Sigmoid colon (tissue), 7 donors: ENCODE measurements around the gene TRIL. TPM values are rescaled to one million over a fixed set of nuclear protein-coding genes. Genes with fewer than 3 reads are reported as not detected.

ENCODE experiments used
- DNase-seq: peaks from one replicate; pipeline ENCODE4 v3.0.0-alpha.2; 2019
- H3K27ac ChIP-seq, 4 donors: fragments of 200-600 bp; sonication (generic); one replicate each; pipeline ENCODE4 v1.5.1; 2016 to 2019; ENCODE audit warnings: mild to moderate bottlenecking in 1 of 4
- H3K27me3 ChIP-seq, 3 donors: fragments of 200-600 bp; sonication (generic); one replicate each; pipeline ENCODE4 v1.5.1; 2019; ENCODE audit warnings: mild to moderate bottlenecking in 1 of 3
- H3K36me3 ChIP-seq, 4 donors: fragments of 200-600 bp; sonication (generic); one replicate each; pipeline ENCODE4 v1.5.1; 2016 to 2019
- H3K4me1 ChIP-seq, 4 donors: fragments of 200-600 bp; sonication (generic); one replicate each; pipeline ENCODE4 v1.5.1; 2017 to 2019
- H3K4me3 ChIP-seq, 4 donors: fragments of 200-600 bp; sonication (generic); one replicate each; pipeline ENCODE4 v1.5.1; 2017 to 2019; ENCODE audit warnings: mild to moderate bottlenecking in 2 of 4, moderate library complexity in 1 of 4
- H3K9me3 ChIP-seq, 4 donors: fragments of 200-600 bp in 3 of 4; sonication (generic) in 3 of 4; one replicate each; pipeline versions ENCODE4 v1.5.1 to v1.6.1; 2013 to 2019
- EP300 ChIP-seq, 4 donors: sonication (generic); formaldehyde crosslinking; IDR thresholded peaks; one replicate each; pipeline ENCODE4 v1.6.1; 2017; ENCODE audit warnings: antibody characterized with exemption in 4 of 4
- POLR2A ChIP-seq, 2 donors: fragments of 450-650 bp; IDR thresholded peaks; one replicate each; pipeline ENCODE4 v1.6.1; 2016; ENCODE audit warnings: antibody characterized with exemption in 2 of 2, mild to moderate bottlenecking in 2 of 2, moderate library complexity in 2 of 2
- POLR2AphosphoS5 ChIP-seq, 4 donors: sonication (generic); formaldehyde crosslinking; IDR thresholded peaks; one replicate each; pipeline ENCODE4 v1.6.1; 2017; ENCODE audit warnings: antibody characterized with exemption in 4 of 4
- WGBS, 2 donors: extraction: QIAGEN DNeasy Blood & Tissue Kit; methylation state at CpG; one replicate each; pipeline ENCODE4 v1.1.7; 2013; 5-methylcytosine and 5-hydroxymethylcytosine counted together
- intact Hi-C: fragments of 100-400 bp; cut with DNase I; formaldehyde crosslinking; loops from one replicate; pipeline ENCODE4 v1.15.1; 2023
- polyA plus RNA-seq, 3 donors: library from polyadenylated mRNA; stranded (reverse); fragments of 200-250 nt; gene quantifications; one replicate each; pipeline ENCODE4 v1.2.3, GENCODE V29; 2013
- total RNA-seq, 4 donors: library from RNA; depleted of rRNA; stranded (reverse); fragments of >200 nt; gene quantifications; one replicate each; pipeline ENCODE4 v1.1.0, GENCODE V29; 2016
- TF ChIP-seq, protein P1 (sequence below), 4 experiments: fragments of 450-650 bp in 3 of 4; fragments of 200-600 bp in 1 of 4; IDR thresholded peaks; one replicate each; pipeline ENCODE4 v1.5.1; 2016 to 2019; ENCODE audit warnings: antibody characterized with exemption in 4 of 4, mild to moderate bottlenecking in 3 of 4, moderate library complexity in 2 of 4
- donor health status: healthy with polysubstance abuse.
- donor health status: Bipolar disorder and iron deficiency.
- donor health status: healthy.

TRIL gene
- total and polyA plus RNA-seq, 7 donors, result 0.66 to 7.5 (median 2.0) TPM; not detected in 2

DNA sequence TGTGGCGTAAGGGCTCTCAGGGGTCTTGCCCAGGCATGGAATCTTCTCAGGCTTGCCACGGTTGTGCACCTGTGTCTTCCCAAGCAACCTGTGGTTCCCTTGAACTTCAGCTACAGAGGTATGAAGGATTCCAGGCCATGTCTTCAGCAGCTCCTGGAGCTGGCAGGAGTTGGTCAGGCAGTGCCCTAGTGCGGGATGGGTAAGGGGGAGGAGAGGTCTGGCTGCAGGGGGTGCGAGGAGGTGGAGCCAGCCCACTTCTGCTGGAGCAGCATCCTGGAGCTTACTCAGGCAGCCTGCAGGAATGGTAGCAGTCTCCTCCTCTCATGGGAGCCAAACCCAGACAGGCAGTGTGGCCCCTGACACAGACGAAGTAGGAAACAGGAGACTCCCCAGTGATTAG lies 3.8 kb upstream of the TRIL start:
- H3K9me3 ChIP-seq, result no peaks in the 10 kb centered on the region
- H3K36me3 ChIP-seq, result no peaks in the 10 kb centered on the region
- intact Hi-C loops, result no loop called here
- no peak for TF ChIP-seq POLR2A (IDR thresholded peaks at IDR 0.05)
- no peak overlapping the region for H3K4me3 ChIP-seq
- peaks cover 0 to 9% (median 2%) of the 10 kb centered on the region in 3 donors for H3K27me3 ChIP-seq
- H3K4me1 ChIP-seq, result peaks cover 0 to 20% (median 16%) of the 10 kb centered on the region in 4 donors
- WGBS, 2 donors, result 87 to 94% methylated on average over 5 of the region's 5 CpGs
- H3K27ac ChIP-seq, result no peak overlapping the region
- no peak for DNase-seq

DNA sequence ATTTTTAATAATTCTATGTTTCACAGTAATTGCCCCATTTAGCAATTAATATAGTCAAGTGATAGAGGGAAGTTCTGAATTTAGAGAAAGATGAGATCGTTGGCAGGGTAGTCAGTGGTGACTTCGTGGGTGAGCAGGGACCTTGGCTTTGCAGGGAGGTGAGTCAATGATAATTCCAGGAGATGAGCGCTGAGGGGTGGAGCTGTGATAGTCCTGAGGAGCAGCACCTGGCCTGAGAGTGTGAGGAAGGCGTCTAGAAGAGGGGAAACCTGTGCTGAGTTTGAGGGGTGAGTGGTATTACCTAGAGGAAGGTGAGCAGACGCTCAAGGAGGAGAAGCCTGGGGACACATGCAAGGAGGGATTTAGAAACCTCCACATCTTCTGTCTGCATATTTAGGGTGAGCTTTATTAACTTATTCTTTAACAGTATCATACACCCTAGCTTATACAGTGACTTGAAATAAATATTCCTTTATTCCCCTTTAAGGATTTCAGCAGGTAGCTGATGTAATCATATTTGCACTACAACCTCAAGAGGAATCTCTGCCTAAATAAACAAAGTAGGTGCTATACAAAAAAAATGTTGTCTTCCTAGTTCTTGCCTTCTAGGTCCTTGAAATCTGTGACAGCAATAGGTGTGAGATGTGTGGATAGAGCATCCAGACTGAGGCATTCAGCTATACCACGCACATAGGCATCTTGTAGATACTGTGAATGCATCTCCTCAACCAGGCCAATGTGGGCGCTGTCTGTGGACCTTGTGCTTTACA lies 2.1 kb upstream of the TRIL start:
- DNase-seq, result no peak
- intact Hi-C loops, result no loop called here
- no peaks in the 10 kb centered on the region for H3K36me3 ChIP-seq
- H3K27ac ChIP-seq, result no peak overlapping the region
- 78 to 89% methylated on average over 7 of the region's 7 CpGs for WGBS, 2 donors
- H3K9me3 ChIP-seq, result no peaks in the 10 kb centered on the region
- peaks cover 0 to 37% (median 34%) of the 10 kb centered on the region in 4 donors for H3K4me1 ChIP-seq
- TF ChIP-seq EP300 (IDR thresholded peaks at IDR 0.05) (no peak), POLR2A (IDR thresholded peaks at IDR 0.05) (no peak), POLR2AphosphoS5 (IDR thresholded peaks at IDR 0.05) (no peak)
- TF ChIP-seq, protein P1, sequence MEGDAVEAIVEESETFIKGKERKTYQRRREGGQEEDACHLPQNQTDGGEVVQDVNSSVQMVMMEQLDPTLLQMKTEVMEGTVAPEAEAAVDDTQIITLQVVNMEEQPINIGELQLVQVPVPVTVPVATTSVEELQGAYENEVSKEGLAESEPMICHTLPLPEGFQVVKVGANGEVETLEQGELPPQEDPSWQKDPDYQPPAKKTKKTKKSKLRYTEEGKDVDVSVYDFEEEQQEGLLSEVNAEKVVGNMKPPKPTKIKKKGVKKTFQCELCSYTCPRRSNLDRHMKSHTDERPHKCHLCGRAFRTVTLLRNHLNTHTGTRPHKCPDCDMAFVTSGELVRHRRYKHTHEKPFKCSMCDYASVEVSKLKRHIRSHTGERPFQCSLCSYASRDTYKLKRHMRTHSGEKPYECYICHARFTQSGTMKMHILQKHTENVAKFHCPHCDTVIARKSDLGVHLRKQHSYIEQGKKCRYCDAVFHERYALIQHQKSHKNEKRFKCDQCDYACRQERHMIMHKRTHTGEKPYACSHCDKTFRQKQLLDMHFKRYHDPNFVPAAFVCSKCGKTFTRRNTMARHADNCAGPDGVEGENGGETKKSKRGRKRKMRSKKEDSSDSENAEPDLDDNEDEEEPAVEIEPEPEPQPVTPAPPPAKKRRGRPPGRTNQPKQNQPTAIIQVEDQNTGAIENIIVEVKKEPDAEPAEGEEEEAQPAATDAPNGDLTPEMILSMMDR (IDR thresholded peaks at IDR 0.05), result no peak
- no peak overlapping the region for H3K4me3 ChIP-seq
- H3K27me3 ChIP-seq, result peaks cover 16 to 26% (median 19%) of the 10 kb centered on the region in 3 donors

DNA sequence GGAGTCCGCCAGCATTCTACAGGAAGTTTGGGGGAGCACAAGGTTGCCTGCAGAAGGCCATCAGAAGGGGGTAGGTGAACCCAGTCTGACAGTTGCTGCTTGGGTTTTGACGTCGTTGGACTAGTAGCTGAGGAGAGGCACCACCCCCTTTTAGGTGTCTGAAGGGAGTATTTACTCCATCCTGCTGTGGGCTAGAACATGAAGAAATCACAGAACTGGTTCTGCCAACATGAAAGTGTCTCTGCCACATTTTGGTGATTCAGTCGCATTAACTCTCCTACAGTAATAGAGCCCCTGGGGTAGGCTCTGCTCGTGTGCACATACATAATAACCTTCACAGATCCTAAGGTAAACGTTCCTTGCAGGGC lies 834 bp upstream of the TRIL start:
- intact Hi-C loops, result loop anchor here (10.0 kb wide), 1 partner anchor 146 kb away; no protein-coding TSS in a partner anchor
- peak overlapping the region in 3 of 4 donors; percentile 50 to 73 (median 69) for H3K27ac ChIP-seq
- no peaks in the 10 kb centered on the region for H3K36me3 ChIP-seq
- H3K4me1 ChIP-seq, result peaks cover 0 to 45% (median 39%) of the 10 kb centered on the region in 4 donors
- WGBS, 2 donors, result 69 to 71% methylated on average over 6 of the region's 6 CpGs
- H3K4me3 ChIP-seq, result peak overlapping the region in 2 of 4 donors; percentile 44 to 58
- no peak for DNase-seq
- no peak for TF ChIP-seq POLR2AphosphoS5 (IDR thresholded peaks at IDR 0.05)
- no peak for TF ChIP-seq EP300 (IDR thresholded peaks at IDR 0.05)
- TF ChIP-seq, protein P1 (IDR thresholded peaks at IDR 0.05), result no peak
- no peak for TF ChIP-seq POLR2A (IDR thresholded peaks at IDR 0.05)
- peaks cover 16 to 38% (median 25%) of the 10 kb centered on the region in 3 donors for H3K27me3 ChIP-seq
- no peaks in the 10 kb centered on the region for H3K9me3 ChIP-seq

DNA sequence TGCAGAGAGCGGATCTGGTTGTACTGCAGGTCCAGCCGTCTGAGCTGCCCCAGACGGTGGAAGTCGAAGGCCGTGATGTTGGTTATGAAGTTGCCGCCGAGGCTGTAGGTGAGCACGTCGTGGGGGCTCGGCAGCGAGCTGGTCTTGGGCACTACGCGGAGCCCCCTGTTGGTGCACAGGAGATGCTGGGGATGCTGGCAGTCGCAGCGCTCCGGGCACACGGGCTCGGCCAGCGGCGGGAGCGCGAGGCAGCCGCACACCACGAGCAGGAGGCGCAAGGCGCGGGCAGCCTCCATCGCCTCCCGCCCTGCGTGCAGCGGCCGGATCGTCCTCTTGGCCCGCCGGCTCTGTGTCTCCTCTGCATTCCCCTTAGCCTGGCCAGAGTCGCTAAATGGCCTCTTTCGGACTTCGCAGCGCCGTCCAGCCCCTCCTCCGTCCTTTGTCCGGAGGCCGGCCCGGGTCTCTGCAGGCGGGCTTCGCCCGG lies 337 bp downstream of the TRIL start:
- H3K4me1 ChIP-seq, result peaks cover 0 to 53% (median 43%) of the 10 kb centered on the region in 4 donors
- intact Hi-C loops, result loop anchor here (10.0 kb wide), 1 partner anchor 147 kb away; no protein-coding TSS in a partner anchor
- peak; percentile 63 for DNase-seq
- peak overlapping the region; percentile 50 to 73 (median 60) for H3K27ac ChIP-seq
- 2 to 6% methylated on average over 47 of the region's 47 CpGs for WGBS, 2 donors
- no peaks in the 10 kb centered on the region for H3K36me3 ChIP-seq
- TF ChIP-seq POLR2AphosphoS5 (IDR thresholded peaks at IDR 0.05) (no peak), EP300 (IDR thresholded peaks at IDR 0.05) (no peak), POLR2A (IDR thresholded peaks at IDR 0.05) (no peak)
- TF ChIP-seq, protein P1 (IDR thresholded peaks at IDR 0.05), result no peak
- H3K9me3 ChIP-seq, result no peaks in the 10 kb centered on the region
- H3K4me3 ChIP-seq, result peak overlapping the region; percentile 29 to 58 (median 48)
- H3K27me3 ChIP-seq, result peaks cover 16 to 47% (median 25%) of the 10 kb centered on the region in 3 donors

DNA sequence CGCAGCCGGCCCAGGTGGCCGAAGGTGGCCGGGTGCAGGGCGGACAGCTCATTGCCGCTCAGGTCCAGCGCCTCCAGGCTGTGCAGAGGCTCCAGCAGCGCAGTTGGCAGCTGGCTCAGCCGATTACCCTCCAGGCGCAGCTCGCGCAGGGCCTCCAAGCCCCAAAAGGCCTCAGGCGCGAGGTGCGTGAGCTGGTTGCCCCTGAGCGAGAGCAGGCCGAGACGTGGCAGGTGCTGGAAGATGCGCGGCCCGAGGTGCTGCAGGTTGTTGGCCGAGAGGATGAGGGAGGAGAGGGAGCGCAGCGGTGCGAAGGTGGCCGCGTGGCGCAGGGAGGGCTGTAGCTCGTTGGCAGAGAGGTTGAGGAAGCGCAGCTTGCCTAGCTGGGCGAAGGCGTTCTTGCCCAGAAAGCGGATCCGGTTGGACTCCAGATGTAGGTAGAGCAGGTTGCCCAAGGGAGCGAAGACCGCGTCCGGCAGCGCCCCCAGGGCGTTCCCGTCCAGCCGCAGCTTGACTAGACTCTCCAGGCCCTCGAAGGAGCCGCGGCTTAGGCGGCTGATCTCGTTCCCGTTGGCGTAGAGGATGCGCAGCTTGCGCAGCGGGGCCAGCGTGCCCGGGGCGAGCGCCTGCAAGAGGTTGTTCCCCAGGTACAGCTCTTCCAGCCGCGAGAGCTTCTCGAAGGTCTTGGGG lies 923 bp downstream of the TRIL start:
- intact Hi-C loops, result loop anchor here (10.0 kb wide), 1 partner anchor 148 kb away; no protein-coding TSS in a partner anchor
- peak overlapping the region; percentile 26 to 58 (median 48) for H3K4me3 ChIP-seq
- peaks cover 0 to 53% (median 43%) of the 10 kb centered on the region in 4 donors for H3K4me1 ChIP-seq
- H3K36me3 ChIP-seq, result no peaks in the 10 kb centered on the region
- WGBS, 2 donors, result 2 to 4% methylated on average over 59 of the region's 59 CpGs
- H3K27me3 ChIP-seq, result peaks cover 16 to 48% (median 25%) of the 10 kb centered on the region in 3 donors
- no peaks in the 10 kb centered on the region for H3K9me3 ChIP-seq
- no peak for TF ChIP-seq POLR2AphosphoS5 (IDR thresholded peaks at IDR 0.05)
- no peak for TF ChIP-seq EP300 (IDR thresholded peaks at IDR 0.05)
- no peak for TF ChIP-seq POLR2A (IDR thresholded peaks at IDR 0.05)
- H3K27ac ChIP-seq, result peak overlapping the region; percentile 50 to 73 (median 60)
- DNase-seq, result peak; percentile 68
